Glomerular visceral epithelial cell (primary cell): ENCODE results near the gene PRICKLE2.

Experiments
- DNase-seq: peaks from one replicate; pipeline ENCODE4 v3.0.0-alpha.2; 2016; ENCODE audit errors: extremely low spot score

The PRICKLE2 gene

GRCh38 chr3:64251019-64251418 is 25.8 kb upstream of the PRICKLE2 start:
- no peak for DNase-seq

GRCh38 chr3:64247991-64248646 is 22.9 kb upstream of the PRICKLE2 start:
- DNase-seq: peak; percentile 45

GRCh38 chr3:64244011-64244942 is 19.0 kb upstream of the PRICKLE2 start:
- peak; percentile 26 for DNase-seq

- peak; percentile 72 for DNase-seq
Measured at GRCh38 chr3:64242435-64242834, 17.2 kb upstream of the PRICKLE2 start.

- no peak for DNase-seq
Measured at GRCh38 chr3:64240959-64241358, 15.7 kb upstream of the PRICKLE2 start.

- peak; percentile 79 for DNase-seq
Measured at GRCh38 chr3:64240396-64240795, 15.1 kb upstream of the PRICKLE2 start.

GRCh38 chr3:64239841-64240240 is 14.6 kb upstream of the PRICKLE2 start:
- no peak for DNase-seq

GRCh38 chr3:64238971-64239667 is 13.9 kb upstream of the PRICKLE2 start:
- peak; percentile 99 for DNase-seq

- no peak for DNase-seq
Measured at GRCh38 chr3:64237083-64237482, 11.8 kb upstream of the PRICKLE2 start.

GRCh38 chr3:64235605-64236004 is 10.3 kb upstream of the PRICKLE2 start:
- no peak for DNase-seq

- no peak for DNase-seq
Measured at GRCh38 chr3:64234571-64234970, 9.3 kb upstream of the PRICKLE2 start.

- no peak for DNase-seq
Measured at GRCh38 chr3:64232821-64233220, 7.6 kb upstream of the PRICKLE2 start.

GRCh38 chr3:64229903-64230302 is 4.6 kb upstream of the PRICKLE2 start:
- peak; percentile 82 for DNase-seq

GRCh38 chr3:64228110-64228509 is 2.8 kb upstream of the PRICKLE2 start:
- no peak for DNase-seq

GRCh38 chr3:64226730-64227129 is 1.5 kb upstream of the PRICKLE2 start:
- DNase-seq: no peak

GRCh38 chr3:64225695-64226499 is 631 bp upstream of the PRICKLE2 start:
- no peak for DNase-seq

GRCh38 chr3:64223791-64224745 is 1.2 kb downstream of the PRICKLE2 start:
- DNase-seq: peak; percentile 69

- DNase-seq: no peak
Measured at GRCh38 chr3:64222501-64223111, 2.7 kb downstream of the PRICKLE2 start.

- DNase-seq: no peak
Measured at GRCh38 chr3:64221571-64222257, 3.6 kb downstream of the PRICKLE2 start.
